Pulmonary artery endothelial cell (primary cell): ENCODE data around the gene SULT1B1. TPM values are rescaled to one million over a fixed set of nuclear protein-coding genes. Genes with fewer than 3 reads are reported as not detected.
"Not testable (repeated sequence)": the region's sequence is repeated elsewhere in the genome, so short reads cannot be mapped to it uniquely, and the experiment has no call there.

Source experiments
- DNase-seq: peaks from one replicate; pipeline ENCODE4 v3.0.0-alpha.2; 2011; ENCODE audit warnings: low read depth, low spot score
- total RNA-seq: library from RNA; depleted of rRNA; stranded (reverse); fragments of >200 nt; gene quantifications from 2 replicates; pipeline ENCODE4 v1.2.3, GENCODE V29; 2014

Gene SULT1B1
- 49.4 and 55.5 TPM in 2 replicates for total RNA-seq

- peak; percentile 63 for DNase-seq
Observed at GRCh38 chr4:69760455-69760854, at the start of gene SULT1B1. Gene SULT1B1 (minus strand): TSS chr4:69760620. CDS start chr4:69755217, 5,403 bp downstream.

GRCh38 chr4:69800599-69800998, 40.2 kb upstream of the SULT1B1 start:
- DNase-seq = peak; percentile 88

DNA sequence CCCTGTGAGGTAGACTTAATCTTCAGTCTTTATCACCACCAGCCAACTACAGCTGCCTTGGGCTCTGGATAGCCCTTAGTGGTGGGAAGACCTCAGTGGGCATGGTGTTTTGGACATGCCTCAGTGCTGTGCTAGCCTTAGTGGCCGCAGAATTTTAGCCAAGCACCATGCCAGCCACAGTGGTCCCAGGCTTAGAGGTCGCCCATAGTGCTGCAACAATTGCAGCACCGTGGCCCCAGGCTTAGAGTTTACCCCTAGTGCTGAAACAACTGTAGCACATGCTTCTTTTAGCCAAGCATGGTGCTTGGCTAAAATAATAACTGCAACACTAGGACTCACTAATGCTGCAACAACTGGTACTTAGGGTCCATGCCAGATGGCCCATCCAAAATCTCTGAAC, 38.9 kb upstream of the SULT1B1 start:
- no peak for DNase-seq

DNA sequence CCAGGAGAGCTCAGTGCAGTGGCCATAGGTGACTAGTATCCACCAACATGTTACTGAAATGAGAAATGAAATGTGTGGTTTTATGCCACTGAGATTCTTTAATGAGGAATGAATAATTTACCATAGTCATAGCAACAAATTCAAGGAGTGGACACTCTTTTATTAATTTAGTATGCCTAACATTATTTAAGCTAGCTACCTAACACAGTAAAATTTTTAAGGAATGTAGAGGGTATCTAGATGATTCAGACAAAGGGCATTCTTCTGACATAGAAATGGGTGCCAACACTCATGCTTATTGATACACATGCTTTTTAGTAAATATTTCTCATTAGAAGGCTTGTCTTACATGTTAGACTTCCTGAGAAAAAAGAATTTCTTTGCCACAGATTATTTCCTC, 33.3 kb upstream of the SULT1B1 start:
- no peak for DNase-seq

- DNase-seq = no peak
Observed at GRCh38 chr4:69787879-69788278, 27.5 kb upstream of the SULT1B1 start.

DNA sequence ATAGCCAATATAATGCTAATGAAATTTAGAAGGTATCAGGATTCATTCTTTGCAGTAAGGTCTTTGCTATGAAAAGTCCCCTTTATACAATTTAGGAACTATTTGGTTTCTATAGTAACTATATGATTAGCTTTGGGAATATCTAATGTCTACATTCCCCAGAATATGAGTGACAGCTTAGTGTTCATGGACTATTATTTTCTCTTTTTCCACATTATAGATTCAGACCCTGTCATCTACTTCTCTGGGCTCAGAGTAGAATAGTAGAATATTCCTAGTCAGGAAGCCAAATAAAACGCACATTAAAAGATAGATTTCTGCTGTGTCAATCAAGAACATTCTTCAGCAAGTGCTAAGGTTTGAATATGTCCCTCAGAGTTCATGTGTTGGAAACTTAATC, 26.1 kb upstream of the SULT1B1 start:
- DNase-seq = no peak

DNA sequence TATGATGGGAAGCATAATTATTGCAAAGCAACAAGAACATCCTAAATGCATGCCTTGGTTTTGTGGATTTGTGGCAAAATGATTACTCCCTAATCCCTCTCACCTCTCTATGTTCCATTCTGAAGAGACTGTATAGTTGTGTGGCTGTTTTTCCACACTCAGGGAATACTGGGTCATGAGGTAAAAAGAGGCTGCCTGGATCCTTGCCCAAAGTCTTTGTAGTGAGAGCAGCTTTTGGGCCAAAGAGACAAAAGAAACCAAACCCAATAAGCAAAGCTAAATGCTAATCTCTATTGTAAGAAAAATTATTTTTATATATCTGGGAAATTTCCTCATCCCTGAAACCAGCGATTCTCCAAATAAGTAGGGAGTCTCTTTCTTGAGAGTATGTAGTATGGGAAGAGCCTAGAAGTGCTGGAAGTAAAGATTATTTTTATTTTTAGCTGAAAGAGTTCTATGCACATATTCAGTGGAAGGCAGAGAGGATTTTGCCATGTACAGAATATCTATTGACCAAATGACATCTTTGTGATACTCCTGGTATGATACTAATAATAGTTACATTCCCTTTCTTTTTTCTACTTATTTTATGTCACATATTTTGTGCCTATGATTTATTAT, 24.9 kb upstream of the SULT1B1 start:
- DNase-seq = no peak

DNA sequence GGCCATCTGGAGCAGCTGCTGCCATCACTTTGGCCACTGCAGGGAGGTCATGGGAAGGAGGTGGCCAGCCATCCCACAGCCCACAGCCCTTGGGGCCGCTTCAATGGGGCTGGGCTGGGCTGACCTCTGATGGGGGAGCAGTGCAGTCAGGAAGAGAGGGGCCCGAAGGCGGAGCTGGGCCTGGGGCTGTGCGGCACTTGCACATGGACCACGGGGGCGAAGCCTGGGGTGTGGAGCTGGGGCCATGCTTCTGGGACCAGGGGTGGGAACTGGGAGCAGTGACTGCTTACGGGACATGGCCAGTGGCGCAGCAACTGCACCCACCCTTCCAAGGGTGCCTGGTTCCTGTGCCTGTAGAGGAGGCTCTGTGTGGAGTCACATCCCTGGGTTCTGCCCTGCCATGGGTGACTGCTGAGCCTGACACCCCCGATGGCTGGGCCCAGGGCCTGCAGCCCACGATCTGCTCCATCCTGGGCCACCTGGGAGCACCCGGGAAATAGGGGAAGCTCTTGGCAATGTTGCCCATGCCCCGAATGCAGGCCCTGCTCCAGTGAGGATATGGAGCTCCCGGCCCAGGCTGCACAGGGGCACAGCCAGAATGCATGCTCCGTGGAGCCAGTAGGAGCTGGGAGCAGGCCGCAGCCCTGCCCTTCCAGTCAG, 22.4 kb upstream of the SULT1B1 start:
- no peak for DNase-seq

- no peak for DNase-seq
Observed at GRCh38 chr4:69781458-69782418, 21.3 kb upstream of the SULT1B1 start.

DNA sequence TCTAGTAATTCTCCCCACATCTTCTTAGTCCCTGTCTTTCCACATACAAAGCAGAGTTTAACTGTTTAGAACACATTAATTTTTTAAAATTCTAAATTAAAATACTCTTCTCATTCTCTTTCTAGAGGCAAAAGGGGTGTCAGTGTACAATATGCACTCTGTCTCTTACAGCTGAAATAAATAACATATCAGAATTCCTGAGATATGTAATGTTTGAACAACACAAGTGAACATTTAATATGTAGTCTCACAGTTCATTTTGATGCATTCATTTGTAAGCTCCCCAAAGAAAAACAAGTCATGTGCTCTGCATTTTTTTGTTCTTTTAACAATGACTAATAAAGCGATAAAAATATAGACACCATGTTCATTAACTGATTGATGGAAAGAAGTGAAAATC, 19.7 kb upstream of the SULT1B1 start:
- no peak for DNase-seq

GRCh38 chr4:69776696-69777095, 16.3 kb upstream of the SULT1B1 start:
- DNase-seq = no peak

DNA sequence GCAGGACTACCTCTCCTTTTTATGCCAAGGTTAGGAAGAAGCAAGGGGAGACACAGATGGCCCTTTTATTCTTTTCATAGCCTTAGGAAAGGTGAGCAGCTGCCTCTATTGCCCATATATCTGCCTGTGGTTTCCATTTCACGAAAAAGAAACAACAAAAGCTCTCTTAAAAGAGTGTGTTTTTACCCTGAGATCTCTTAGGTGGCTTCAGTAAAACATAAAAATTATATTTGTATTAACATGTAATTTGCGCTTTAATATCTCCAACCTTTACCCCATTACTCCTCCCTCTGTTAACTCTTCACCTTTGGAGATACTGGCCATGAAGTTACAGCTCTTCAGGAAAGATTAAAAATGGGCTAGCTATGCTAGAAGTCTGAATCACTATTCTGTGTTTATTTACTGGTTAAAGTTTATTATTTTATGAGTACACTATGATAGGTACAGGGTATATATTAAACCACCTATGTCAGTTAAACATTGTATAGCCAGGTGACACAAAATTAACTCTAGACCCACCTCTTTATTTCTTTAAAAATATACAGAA, 15.0 kb upstream of the SULT1B1 start:
- no peak for DNase-seq

DNA sequence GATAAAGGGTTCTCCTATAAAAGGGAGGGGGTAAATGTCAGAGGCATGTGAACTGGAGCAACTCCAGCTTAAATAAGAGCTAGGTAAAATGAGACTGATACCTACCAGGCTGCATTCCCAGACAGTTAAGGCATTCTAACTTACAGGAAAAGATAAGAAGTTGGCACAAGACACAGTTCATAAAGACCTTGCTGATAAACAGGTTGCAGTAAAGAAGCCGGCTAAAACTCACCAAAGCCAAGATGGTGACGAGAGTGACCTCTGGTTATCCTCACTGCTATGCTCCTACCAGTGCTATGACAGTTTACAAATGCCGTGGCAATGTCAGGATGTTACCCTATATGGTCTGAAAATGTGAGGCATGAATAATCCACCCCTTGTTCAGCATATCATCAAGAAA, 13.1 kb upstream of the SULT1B1 start:
- peak; percentile 95 for DNase-seq

- not testable (repeated sequence) for DNase-seq
Observed at GRCh38 chr4:69768554-69768953, 8.1 kb upstream of the SULT1B1 start.

- DNase-seq = no peak
Observed at GRCh38 chr4:69765751-69766150, 5.3 kb upstream of the SULT1B1 start.

DNA sequence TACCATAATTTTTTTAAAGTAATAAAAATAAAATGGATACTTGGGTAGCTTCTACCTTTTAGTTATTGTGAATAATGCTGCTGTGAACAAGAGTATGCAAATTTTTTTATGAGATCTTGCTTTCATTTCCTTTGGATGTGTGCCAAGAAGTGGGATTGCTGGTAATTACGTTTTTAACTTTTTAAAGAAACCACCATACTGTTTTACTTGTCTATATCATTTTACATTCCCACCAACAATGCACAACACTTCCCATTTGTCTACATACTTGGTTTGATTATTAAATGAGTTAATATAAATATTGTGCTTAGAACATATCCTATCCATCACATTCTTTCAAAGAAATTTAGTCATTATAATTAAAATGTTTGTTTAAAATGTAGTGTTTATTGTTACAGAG, 3.9 kb upstream of the SULT1B1 start:
- no peak for DNase-seq

GRCh38 chr4:69763233-69763632, 2.8 kb upstream of the SULT1B1 start:
- DNase-seq = no peak

DNA sequence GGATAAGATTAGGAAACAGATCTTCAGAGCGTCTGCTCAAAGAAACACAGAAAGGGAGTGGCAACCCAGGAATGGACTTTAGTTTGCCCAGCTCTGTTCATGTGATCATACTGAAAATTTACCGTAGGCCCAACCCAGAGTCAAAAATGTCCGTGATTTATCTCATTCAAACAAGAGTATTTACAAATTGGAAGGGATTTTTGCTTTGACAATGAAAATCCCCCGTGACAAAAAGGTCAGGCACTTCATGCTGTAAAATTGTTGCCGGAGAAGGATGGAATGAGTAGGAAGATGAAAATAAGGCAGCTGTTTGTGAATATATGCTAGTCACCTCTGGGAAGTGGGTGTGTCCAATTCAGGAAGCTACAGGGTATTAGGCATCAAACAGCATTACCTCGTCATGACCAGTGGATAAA, 1.2 kb downstream of the SULT1B1 start:
- DNase-seq = peak; percentile 67

DNA sequence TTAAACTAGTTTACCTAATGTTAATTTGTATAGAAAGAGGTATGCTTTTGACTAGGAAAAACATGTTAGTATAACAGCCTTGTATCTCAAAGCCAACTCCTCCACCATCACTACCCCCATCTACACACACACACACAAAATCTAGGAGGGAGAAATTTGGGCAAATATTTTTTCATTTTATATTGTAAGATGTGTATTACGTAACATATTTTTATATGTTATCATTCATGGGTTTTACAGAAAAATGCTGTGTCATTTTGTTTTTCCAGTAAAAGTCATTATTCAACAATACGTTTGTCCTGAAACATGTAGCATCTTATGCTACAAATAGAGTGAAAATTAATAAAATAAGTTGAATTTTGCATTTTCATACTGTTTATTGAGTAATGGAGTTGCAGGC, 3.0 kb downstream of the SULT1B1 start:
- DNase-seq = no peak

GRCh38 chr4:69754926-69755580, 5.4 kb downstream of the SULT1B1 start:
- no peak for DNase-seq

DNA sequence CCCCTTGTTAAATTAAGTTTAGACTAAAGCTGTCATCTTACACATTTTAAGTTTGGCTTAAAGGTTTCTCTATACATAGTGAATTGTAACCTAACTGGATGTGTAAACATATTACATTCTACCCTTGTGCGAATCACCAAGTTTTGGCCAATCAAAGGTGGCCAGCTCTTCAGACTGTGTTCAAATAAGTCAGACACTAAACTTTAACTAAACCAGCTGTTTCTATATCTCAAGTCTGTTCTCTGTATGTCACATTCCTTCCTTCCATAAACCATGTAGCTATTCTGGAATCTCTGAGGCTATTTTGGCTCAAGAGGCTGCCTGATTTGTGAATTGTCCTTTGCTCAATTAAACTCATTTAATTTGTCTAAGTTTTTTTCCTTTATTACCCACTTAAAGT, 6.7 kb downstream of the SULT1B1 start:
- no peak for DNase-seq
